ENCODE measurements around the gene IRGC.

DNA sequence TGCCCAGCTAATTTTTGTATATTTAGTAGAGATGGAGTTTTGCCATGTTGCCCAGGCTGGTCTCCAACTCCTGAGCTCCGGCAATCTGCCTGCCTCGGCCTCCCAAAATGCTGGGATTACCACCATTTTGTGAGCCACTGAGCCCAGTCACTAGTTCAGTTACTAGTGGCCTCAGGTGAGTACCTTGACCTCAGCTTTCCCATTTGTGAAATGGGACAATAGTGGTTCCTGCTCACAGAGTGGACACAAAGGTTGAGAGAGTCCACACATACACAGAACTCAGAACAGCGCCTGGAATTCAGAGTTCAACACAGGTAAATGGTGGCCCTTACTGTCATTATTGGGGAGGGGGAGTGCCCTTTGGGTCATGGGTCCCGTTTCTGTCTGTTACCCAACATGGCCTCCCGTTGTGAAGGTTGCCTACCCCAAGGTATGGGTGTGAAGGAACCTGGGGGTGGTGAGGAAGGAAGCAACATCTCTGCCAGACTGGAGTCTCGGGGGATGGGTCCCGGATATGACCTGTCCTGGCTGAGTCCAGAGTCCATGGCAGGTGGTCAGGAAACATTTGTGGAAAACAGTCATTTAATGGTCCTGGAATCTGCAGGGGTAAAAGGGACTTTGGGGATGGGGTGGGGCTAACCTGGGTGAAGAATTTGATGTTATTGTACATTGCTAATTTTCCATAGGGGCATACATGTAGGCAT lies 11.7 kb upstream of the IRGC start:
- no peak for TF ChIP-seq CTCF (IDR thresholded peaks at IDR 0.05)
- no peak for TF ChIP-seq POLR2A (IDR thresholded peaks at IDR 0.05)

Data from esophagus squamous epithelium (tissue), 4 donors.